Measurements from ENCODE around the gene DVL2.

The DVL2 gene

DNA sequence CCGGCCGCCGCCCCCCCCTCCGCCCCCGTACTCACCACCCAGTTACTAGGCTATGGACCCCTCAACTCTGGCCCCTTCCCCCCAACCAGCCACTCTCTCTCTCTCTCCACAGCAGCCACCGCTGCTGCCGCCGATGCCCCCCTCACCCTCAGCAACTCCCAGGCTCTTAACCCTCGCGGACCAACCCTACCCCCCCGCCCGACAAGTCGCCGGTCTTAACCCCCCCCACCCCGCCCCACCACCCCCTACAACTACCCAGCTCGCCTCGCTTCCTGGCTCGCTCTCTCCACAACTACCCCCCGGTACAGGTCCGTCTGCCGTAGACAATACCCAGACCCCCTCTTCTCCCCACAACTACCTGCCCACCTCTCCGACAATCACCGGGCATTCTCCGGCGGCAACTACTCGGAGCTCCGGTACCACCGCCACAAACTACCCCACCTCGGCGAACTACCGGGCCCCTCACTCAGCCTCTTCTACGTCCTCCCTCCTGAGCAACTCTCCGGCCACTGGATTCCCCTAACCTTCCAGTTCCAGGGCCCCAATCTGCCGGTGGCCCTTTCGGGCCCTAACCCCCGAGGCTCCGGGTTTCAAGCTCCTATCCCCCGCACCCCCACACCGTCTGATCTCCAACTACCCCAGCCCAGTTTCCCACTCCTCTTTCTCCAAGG lies 4.2 kb upstream of the DVL2 start:
- no peak for FAIRE-seq
- DNase-seq (ENCODE audit: low spot score) = peak; percentile 23

DNA sequence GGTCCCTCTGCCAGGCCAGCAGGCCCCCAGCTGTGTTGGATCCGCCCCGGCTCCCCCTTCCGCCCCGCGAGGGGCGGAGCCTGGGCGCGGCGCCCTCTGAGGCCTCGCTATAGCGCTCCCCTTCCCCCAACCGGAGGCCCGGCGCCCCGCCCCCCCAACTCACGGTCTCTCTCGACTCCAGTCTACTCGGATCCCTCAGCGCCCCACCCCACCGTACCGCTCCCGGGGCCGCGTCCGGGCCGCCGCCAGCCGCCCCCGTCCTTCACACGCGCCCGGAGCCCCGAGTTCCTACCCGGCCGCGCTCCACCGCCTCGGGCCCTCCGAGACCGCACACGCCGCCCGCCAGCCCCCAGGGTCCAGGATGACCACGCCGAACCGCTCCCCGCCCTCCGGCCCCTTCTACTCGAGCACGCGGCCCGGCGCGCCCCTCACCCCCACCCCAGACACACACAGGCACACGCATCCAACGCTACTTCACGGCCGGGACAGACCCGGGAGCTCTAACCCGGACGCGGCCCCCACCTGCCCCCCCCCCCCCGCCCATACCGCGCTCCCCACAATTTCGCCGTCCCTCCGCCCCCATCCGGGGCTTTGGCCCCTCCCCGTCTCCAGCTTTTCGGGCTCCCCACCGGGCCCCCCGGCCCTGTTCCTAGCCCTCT lies 3.6 kb upstream of the DVL2 start:
- FAIRE-seq = no peak
- DNase-seq (ENCODE audit: low spot score) = peak; percentile 54

DNA sequence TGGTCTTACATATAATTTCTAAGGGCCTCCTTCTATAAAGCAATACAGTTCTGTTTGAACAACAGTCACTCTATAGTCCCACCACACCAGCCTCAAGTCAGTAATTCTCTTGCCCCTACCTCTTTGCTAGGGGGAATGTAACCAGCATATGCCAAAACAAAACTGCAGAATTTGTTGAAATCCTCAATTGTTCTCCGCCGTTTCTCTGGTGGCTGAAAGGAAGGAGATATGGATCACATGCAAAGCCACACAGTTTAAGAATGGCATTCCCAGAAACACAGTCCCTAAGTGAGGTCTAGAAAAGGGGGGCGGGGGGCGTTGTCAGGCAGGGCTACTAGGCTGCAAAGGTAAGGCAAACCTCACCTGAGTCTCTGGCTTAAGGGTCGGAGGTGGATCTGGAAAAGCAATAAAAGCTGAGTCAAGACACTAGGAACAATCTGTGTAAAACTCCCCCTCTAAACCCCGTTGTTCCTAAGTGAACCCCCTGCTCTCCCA lies 3.0 kb upstream of the DVL2 start:
- DNase-seq (ENCODE audit: low spot score) (no peak), FAIRE-seq (no peak)

DNA sequence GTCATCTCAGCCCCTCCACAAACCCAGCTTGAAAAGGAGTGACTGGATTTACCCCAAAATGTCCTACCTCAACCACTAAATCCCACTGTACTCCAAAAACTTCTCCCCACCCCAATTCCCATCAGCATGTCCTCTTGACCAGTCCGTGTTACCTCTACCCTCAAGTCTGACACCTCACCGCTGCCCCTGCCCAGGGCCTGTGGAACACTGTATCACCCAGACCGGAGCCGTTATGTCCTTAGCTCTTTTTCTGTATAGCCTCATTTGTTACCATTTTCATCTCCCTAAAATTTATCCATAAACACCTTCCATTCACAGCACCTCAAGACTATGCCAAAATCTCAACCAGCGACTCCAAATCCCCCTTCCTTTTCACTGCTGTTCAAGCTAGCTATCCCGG lies 2.5 kb upstream of the DVL2 start:
- DNase-seq (ENCODE audit: low spot score) (no peak), FAIRE-seq (no peak)

DNA sequence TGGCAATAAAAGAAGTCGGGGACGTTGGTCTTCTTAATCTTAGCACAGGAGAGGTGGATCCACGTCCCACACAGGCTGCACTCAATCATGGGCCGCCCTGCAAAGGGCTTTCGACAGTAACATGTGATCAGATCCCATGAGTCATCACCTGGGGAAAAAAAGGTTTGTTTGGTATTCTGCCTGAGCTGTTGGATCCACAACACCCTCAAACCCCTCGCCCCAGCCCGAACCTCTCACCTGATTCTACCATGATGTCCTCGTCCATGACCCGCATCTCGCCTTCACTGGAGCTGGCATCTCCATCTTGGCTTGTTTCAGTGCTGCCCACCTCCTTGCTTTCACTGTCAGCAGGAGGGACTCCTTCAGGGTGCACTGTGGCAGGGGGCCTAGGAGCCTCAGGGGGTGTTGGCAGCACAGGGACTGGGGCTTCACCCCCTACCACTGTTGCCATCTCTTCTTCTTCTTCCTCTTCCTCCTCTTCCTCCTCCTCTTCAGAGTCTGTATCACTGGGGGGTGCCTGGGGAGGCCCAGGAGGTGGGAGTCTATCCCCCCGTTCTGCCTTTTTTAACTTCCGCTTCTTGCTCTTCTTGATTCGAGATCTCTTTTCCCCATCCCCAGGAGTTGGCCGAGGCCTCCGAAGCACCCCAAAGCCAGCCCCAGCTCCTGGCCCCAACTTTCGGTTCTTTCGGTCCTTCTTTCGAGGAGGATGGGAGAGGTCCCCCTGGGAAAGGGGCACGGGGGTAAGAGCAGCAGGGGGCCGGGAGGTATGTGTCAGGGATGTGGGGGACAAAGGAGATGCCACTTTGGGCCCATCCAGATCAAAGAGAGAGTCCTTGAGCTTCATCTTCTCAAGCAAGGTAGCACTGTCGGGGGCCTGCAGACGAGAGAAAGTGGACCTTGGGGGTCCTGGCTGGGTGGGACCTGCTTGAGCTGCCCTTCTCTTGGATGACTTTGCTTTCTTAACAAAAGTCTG lies 1.7 kb upstream of the DVL2 start:
- no peak for DNase-seq (ENCODE audit: low spot score)

DNA sequence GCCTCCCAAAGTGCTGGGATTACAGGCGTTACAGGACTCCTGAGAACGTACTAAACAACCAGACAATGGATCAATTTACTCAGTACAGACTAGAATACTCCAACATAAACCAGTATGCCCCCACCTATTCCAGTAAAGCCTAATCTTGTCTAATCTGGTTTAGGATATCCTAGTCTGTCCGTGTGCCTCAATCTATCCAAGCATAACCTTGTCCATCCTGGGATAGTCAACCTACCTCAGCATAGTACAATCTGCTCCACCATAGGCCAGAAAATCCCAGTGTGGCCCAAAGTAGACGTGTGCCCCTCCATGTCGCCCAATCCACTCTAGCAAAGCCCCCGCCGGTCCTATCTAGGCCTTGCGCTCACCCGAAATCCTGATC lies 625 bp downstream of the DVL2 start:
- FAIRE-seq (no peak), DNase-seq (ENCODE audit: low spot score) (no peak)

More for the DNA sequence above, 1.7 kb upstream of the DVL2 start:
- FAIRE-seq = no peak

DNA sequence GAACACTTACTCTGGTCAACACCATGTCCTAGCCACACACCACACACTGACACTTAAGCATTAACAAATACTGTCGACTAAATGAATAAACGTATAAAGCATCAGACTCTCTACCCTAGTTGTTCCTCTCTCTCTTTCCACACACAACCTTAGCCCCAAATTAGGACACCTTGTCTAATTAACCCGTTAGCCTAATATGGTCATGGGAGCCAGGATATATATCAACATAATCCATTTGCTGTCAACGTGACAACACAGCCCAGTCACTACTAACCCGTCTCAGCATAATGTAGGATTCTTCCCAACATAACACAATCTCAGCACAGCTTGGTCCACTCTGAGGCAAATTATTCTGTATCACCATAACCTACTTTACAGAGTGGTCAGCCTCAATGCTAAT lies 2.2 kb downstream of the DVL2 start:
- FAIRE-seq = no peak
- no peak for DNase-seq (ENCODE audit: low spot score)

DNA sequence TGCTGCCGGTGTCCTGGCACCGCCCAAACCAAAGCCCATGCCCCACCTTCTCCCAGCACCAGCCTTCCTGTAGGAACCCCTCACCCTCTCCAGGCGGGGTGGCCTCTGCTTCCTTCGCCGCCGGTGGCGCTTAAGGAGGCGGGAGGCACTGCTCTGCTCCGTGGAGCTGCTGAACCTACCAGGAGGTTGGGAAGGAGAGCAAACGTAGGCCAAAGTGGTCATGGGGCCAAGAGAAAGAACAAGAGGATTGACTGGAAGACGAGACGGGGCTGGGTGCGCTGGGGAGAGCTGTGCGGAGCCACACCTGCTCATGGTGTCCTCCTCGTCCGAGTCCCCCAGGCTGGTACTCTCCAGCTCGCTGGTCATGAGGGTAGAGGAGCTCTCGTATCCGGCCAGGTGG lies 4.8 kb downstream of the DVL2 start:
- no peak for FAIRE-seq

DNA sequence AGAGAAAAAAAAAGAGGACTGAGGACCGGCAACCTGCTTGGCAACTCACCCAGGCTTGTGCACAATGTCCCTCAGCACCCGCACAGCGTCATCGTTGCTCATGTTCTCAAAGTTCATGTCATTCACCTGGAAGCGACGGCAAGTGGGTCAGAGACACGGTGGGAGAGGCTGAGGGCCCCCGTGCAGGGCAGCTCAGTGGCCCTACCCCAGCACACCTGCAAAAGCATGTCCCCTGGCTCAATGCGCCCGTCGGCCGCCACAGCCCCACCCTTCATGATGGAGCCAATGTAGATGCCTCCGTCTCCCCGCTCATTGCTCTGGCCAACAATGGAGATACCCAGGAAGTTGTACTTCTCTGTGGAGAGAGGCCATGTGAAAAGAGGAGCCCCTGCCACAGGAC lies 5.4 kb downstream of the DVL2 start:
- DNase-seq (ENCODE audit: low spot score) (no peak), FAIRE-seq (no peak)

More for the DNA sequence above, 4.8 kb downstream of the DVL2 start:
- no peak for DNase-seq (ENCODE audit: low spot score)

DNA sequence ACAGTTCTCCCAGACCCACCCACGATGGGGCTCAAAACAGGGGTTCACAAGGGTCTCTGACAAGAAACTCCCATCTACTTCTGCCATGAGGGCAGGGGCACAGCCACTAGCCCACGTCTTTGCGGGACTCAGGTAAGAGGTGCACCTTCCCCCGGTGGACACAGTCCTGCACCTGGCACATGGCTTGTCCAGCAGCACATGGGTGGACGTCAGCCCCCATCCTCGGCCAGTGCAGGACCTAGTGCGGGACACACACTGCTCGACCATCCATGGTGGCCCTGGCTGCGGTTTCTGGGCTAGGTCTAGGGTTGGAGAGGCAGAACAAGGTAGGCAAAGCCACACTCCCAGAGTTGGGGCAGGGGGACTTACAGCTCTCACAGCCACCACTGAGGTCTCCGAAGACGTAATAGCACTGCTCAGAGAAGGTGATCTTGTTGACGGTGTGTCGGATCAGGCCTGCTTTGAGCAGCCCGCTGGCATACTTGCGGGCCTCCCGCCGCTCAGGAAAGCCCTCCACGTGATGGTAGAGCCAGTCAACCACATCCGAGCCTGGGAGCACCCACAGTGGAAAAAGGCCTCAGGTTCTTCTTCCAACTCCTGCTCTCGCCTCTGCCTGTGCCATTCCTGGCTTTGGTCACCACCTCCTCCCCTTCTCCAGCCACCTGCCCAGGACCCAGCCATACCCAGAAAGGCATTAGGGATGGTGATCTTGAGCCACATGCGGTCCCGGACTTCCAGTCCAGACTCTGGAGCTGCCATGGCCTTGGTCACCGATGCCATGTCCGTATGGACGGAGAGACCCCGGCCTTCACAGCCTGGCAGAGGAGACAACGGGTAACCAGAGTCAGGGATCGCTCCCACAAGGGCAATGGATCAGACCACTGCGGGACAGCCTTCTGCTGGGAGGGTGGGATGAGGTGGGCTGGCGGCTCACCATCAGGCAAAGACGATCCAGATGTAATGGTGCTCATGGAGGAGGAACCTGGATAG lies 7.3 kb downstream of the DVL2 start:
- no peak for DNase-seq (ENCODE audit: low spot score)
- FAIRE-seq = no peak

DNA sequence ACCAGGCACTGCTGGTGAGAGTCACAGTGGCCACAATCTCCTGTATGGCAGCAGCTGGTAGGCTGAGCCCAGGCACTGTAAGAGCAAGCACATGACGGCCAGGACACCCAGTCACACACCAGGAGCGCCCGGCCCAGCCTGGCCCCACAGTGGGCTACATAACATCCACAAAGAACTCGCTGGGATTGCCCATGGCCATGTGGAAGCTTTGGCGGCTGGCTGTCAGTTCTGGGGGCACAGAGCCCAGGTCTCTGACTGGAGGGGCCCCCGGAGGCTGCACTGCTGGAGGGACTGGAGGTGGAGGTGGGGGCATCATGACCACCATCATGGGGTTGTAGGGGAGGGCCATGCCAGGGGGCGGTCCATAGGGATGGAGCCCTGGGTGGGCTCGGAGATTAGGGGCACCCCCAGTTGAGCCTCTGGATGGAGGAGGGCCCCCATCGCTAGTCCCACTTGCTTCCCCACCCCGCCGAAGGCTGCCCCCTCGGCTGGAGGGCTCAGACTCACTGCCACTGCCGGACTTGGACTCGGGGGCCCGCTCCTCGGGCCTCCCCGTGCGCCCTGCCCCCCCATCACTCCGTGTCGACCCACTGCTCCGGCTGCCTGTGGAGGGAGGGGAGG lies 8.5 kb downstream of the DVL2 start:
- DNase-seq (ENCODE audit: low spot score) = no peak
- FAIRE-seq = no peak

DNA sequence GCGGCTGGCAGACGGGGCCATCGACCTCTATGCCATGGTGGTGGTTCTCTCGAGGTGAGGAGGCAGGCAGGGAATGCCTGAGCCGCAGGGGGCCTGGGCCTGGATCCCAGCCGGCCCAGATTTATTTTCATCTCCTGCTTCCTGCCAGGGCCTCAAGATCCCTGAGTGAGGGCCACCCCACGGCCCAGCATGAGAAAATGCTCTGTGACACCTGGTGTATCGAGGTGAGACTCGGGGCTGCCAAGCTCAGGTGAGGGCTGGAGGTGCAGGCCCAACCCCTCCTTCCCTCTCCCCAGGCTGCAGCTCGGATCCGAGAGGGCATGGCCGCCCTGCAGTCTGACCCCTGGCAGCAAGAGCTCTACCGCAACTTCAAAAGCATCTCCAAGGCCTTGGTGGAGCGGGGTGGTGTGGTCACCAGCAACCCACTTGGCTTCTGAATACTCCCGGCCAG lies 9.6 kb downstream of the DVL2 start:
- DNase-seq (ENCODE audit: low spot score) = no peak
- FAIRE-seq = no peak

DNA sequence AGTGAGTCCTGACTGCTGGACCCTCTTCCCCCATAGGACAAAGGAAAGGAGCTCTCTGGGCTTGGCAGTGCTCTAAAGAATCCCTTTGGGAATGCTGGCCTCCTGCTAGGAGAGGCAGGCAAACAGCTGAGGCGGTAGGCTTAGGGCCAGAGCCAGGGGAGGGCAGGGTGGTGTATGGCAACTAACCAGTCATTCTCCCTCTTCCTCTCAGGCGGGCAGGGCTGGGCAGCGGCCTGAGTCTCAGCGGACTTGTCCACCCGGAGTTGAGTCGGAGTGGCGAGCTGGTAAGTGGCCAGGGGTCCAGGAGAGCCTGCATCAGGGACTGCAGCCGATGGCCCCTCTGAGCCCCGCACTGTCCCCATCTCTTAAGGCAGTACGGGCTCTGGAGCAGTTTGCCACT lies 10.2 kb downstream of the DVL2 start:
- FAIRE-seq (no peak), DNase-seq (ENCODE audit: low spot score) (no peak)

DNA sequence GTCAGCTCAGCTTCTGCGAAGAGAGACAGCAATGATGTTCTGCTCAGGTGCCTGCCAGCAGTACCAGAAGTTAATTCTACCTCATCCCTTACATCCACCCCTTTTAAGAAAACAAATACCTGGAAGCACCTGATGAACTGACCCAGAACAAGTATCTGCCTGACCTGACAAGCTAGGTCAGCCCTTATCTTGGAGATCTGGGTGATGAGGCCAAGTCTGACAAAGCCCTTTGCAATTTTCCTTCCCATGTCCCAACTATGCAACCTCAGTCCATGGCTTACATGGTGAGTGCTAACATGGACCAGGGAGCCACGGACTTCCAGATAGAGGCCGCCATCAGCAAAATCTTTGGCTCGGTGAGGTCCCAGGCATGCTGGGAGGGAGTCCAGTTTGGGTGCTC lies 10.9 kb downstream of the DVL2 start:
- FAIRE-seq = no peak
- no peak for DNase-seq (ENCODE audit: low spot score)

DNA sequence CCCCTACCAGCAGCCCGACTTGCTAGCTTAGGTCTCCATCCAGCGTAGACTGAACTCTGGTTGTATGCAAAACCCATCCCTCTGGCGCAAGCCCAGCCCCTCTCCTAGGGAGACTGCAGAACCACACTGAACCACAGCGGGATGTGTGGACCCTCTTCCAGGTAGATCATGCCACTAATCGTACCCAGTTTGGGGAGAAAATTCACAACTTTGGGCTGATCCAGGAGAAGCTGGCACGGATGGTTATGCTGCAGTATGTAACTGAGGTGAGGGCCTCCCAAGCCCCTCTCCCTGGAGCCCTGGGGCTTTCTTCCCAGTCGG lies 11.4 kb downstream of the DVL2 start:
- no peak for FAIRE-seq
- DNase-seq (ENCODE audit: low spot score) = no peak

DNA sequence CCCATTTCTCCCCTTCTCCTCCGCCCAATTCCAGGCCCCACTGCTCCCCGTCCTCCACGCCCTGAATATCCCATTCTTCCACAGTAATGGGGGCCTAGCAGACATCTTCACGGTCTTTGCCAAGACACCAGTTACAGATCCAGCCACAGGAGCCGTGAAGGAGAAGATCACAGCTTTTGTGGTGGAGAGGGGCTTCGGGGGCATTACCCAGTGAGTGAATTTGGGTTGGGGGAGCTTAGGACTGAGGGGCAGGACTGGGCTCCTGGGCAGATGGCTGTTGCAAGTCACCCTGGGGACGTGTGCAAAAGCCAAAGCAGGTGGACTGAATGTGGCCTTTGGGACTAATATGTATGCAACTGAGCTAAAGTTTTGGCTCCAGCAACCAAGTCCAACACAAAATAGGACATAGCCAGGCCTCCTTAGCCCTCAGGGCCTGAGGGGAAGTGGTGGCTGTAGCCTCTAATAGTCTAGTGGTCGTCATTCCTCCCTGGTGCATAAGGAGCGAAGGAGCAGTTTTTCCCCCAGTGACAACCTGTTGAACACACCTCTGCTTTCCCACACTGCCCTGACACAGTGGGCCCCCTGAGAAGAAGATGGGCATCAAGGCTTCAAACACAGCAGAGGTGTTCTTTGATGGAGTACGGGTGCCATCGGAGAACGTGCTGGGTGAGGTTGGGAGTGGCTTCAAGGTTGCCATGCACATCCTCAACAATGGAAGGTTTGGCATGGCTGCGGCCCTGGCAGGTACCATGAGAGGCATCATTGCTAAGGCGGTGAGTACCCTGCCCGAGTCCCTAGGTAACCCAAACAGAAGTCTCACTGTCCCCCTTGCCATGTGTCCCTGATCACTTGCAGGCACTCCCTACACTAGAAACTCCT lies 12.0 kb downstream of the DVL2 start:
- no peak for DNase-seq (ENCODE audit: low spot score)
- FAIRE-seq = no peak

DNA sequence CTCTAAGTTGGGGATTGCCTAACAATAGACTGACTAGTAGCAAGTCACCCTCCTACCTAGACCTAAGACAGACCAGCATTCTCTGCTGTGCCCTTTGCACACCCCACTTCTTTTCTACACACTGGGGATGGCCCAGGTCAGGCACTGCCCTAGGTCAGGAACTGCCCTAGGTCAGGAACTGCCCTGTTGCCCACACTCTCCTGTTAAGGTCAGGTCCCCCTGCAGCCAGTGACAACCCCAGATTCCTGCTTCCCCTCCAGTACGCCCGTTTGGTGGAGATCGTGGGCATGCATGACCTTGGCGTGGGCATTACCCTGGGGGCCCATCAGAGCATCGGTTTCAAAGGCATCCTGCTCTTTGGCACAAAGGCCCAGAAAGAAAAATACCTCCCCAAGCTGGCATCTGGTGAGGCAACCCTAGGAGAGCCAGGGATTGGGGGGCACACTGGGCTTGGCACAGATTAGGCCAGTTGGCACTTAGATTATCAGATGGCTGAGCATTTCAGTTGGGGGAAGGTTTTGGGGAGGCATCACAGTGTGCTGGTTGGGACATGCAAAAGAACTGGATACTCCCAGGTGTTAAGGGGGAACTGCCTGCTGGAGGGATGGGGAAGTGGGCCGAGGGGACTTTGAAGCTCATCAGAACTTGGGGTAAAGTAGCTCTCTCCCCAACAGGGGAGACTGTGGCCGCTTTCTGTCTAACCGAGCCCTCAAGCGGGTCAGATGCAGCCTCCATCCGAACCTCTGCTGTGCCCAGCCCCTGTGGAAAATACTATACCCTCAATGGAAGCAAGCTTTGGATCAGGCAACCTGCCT lies 12.8 kb downstream of the DVL2 start:
- DNase-seq (ENCODE audit: low spot score) = no peak
- no peak for FAIRE-seq

DNA sequence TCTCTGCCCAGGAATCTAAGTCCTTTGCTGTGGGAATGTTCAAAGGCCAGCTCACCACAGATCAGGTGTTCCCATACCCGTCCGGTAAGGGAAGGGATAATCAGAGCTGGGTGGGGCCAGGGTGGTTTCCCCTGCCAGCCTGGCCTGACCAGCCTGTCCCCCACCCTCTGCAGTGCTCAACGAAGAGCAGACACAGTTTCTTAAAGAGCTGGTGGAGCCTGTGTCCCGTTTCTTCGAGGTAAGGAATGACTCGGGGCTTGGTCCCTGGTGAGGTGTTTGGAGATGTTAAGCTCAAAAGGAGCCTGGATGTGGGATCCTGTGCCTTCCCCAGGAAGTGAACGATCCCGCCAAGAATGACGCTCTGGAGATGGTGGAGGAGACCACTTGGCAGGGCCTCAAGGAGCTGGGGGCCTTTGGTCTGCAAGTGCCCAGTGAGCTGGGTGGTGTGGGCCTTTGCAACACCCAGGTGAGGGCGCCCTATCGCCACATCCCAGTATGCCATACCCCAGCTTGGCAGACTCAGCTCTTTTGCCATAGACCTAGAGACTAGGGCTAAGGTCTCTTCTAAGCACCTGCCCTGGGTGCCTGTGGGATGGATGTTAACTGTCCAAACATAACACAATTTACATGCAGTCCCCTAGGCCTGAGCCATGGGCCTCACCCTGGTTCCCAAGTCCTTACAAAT lies 13.6 kb downstream of the DVL2 start:
- DNase-seq (ENCODE audit: low spot score) = peak; percentile 46
- no peak for FAIRE-seq
